Measurements from ENCODE around the gene PKNOX2.

Gene PKNOX2

DNA sequence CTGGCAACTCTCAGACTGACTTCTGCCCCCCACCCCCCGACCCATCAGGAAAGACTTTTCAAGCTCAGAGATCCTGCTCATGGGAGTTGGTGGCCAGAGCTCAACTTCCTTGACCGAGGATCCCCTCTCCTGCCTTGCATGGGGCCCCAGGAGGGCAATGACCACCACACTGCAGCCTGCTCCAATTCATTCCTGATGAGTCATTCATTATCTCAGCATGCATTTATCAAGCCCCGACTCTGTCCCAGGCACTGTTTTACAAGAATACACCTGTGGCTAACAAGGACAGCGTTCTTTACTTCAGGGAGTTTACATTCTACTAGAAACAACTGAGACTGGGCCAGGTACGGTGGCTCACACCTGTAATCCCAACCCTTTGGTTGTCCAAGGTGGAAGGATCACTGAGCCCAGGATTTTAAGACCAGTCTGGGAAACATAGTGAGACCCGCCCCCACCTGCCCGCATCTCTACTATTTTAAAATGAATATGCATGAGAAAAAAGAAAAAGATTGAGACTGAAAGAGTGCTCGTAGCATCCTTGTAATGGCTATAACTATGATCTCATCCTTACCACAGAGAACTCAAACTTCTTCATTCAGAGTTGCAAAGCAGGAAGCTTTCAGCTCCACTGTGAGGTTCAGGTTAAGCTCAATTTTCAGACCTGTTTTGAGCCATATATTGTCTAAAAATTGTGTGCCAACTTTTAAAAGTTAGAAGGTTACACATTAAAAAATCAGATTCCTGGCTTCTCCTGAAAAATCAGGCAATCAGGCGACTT is 271.1 kb downstream of the PKNOX2 start:
- no peak overlapping the region for H3K27ac Mint-ChIP-seq
- TF ChIP-seq, protein P1, sequence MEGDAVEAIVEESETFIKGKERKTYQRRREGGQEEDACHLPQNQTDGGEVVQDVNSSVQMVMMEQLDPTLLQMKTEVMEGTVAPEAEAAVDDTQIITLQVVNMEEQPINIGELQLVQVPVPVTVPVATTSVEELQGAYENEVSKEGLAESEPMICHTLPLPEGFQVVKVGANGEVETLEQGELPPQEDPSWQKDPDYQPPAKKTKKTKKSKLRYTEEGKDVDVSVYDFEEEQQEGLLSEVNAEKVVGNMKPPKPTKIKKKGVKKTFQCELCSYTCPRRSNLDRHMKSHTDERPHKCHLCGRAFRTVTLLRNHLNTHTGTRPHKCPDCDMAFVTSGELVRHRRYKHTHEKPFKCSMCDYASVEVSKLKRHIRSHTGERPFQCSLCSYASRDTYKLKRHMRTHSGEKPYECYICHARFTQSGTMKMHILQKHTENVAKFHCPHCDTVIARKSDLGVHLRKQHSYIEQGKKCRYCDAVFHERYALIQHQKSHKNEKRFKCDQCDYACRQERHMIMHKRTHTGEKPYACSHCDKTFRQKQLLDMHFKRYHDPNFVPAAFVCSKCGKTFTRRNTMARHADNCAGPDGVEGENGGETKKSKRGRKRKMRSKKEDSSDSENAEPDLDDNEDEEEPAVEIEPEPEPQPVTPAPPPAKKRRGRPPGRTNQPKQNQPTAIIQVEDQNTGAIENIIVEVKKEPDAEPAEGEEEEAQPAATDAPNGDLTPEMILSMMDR (IDR thresholded peaks at IDR 0.05) = no peak
- H3K36me3 Mint-ChIP-seq (ENCODE audit: low read depth) = peaks cover 7% of the 10 kb centered on the region
- no peak for DNase-seq
- peaks cover 19% of the 10 kb centered on the region for H3K4me1 Mint-ChIP-seq
- H3K4me3 Mint-ChIP-seq = no peak overlapping the region
- no peaks in the 10 kb centered on the region for H3K9me3 Mint-ChIP-seq
- H3K27me3 Mint-ChIP-seq (ENCODE audit: low read depth, poor library complexity) = peaks cover 14% of the 10 kb centered on the region

DNA sequence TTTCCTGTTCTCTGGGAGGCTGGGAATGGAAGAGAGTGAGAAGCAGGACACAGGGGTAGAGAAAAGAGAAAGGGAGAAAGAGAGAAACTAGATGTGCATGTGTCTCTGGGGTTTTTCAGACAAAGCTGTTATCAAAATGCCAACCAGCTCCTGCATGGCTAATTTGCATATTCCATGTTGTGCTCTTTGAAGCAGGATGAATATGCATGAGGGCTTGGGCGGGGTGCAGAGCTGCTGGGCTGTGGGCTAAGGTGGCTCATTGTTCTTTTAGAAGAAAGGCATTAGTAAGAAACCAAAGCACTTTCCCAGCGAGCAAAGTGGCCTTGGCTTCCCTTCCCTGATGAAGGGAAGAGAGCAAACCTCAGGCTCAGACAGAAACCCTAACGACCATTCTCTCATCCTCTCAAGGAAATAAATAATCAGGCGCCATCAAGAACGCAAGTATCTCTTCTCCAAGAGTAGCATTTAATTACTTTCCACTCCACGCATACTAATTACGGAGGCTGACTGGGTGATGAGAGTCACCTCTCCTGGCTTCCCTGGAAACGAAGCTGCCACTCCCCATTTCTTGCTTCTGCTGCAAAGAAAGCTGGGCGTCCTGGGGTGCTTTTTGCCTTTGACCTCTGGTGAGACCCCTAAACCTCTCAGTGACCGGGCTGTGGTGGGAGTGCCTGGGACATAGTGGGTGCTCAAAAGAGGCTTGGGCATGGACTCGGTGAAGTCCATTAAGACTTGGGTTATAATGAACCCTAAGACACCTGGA is 277.3 kb downstream of the PKNOX2 start:
- peaks cover 36% of the 10 kb centered on the region for H3K4me1 Mint-ChIP-seq
- no peaks in the 10 kb centered on the region for H3K36me3 Mint-ChIP-seq (ENCODE audit: low read depth)
- H3K27me3 Mint-ChIP-seq (ENCODE audit: low read depth, poor library complexity) = peaks cover 30% of the 10 kb centered on the region
- TF ChIP-seq, protein P1 (IDR thresholded peaks at IDR 0.05) = no peak
- no peak overlapping the region for H3K27ac Mint-ChIP-seq
- no peak overlapping the region for H3K4me3 Mint-ChIP-seq
- H3K9me3 Mint-ChIP-seq = no peaks in the 10 kb centered on the region
- DNase-seq = no peak

DNA sequence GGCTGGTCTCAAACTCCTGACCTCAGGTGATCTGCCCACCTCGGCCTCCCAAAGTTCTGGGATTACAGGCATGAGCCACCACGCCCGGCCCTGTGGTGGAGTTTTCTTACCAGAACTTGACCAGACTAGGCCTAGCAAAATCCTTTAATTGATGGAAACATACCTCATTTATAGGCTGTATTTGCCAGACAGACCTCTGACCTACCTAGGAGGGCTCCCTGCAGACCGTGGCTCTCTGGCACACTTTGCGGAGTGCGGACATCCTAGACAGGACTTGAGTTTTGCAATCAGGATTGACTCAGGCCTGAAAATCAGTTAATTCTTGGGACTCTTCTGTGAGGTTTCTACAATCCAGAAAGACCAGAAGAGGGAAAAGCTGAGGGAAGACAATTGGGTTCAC is 278.4 kb downstream of the PKNOX2 start:
- Mint-ChIP-seq H3K27me3 (ENCODE audit: low read depth, poor library complexity) (peaks cover 30% of the 10 kb centered on the region), H3K4me1 (peaks cover 36% of the 10 kb centered on the region), H3K27ac (no peak overlapping the region), H3K4me3 (no peak overlapping the region), H3K9me3 (no peaks in the 10 kb centered on the region), H3K36me3 (ENCODE audit: low read depth) (no peaks in the 10 kb centered on the region)
- DNase-seq = no peak
- TF ChIP-seq, protein P1 (IDR thresholded peaks at IDR 0.05) = no peak

DNA sequence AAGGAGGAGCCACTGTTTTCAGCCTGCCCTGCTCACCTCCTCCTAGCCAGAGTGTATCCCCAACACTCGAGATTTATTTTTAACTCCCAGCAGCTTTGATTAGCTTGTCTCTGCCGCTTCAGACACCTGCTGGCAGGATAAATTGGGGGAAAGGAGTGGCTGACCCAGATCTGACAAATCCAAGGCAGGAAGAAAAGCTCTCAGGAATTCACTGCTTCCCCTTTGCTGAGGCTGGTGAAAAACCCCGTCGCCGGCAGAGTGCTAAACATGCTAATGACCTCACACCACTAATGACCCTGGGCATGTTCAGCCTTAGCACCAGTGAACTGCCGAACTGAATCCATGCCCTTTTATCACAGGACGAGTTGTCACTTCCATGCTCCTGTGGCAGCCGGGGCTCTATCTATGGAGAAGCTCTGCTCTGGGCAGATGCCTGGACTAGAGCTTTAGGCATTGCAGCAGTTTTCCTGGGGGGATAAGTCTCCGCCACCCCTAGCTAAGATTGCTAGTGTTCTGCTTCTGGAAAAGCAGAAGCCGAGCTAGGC is 279.3 kb downstream of the PKNOX2 start:
- H3K4me3 Mint-ChIP-seq = no peak overlapping the region
- no peak overlapping the region for H3K27ac Mint-ChIP-seq
- DNase-seq = no peak
- H3K9me3 Mint-ChIP-seq = no peaks in the 10 kb centered on the region
- no peaks in the 10 kb centered on the region for H3K36me3 Mint-ChIP-seq (ENCODE audit: low read depth)
- TF ChIP-seq, protein P1 (IDR thresholded peaks at IDR 0.05) = no peak
- H3K27me3 Mint-ChIP-seq (ENCODE audit: low read depth, poor library complexity) = peaks cover 25% of the 10 kb centered on the region
- H3K4me1 Mint-ChIP-seq = peaks cover 36% of the 10 kb centered on the region

DNA sequence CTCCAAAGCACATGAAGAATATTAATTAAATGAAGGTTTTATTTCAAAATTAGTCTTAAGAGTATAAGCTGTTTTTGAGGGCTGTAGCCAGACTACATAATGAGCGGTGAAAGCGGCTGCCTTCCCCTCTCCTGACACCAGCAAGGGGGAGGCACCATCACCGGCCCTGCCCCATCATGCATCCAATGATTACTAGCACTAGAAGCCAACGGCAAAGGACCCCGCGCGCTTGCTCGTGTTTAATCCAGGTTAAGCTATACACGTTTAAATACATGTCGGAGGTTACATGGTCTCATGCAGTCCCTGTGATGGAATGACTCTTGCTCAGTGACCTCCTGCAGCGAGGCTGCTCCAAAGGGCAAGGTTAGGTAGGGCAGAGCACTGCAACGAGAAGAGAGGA is 281.2 kb downstream of the PKNOX2 start:
- Mint-ChIP-seq H3K27ac (no peak overlapping the region), H3K27me3 (ENCODE audit: low read depth, poor library complexity) (peaks cover 16% of the 10 kb centered on the region), H3K4me1 (peaks cover 48% of the 10 kb centered on the region), H3K4me3 (no peak overlapping the region), H3K9me3 (no peaks in the 10 kb centered on the region), H3K36me3 (ENCODE audit: low read depth) (no peaks in the 10 kb centered on the region)
- no peak for DNase-seq
- TF ChIP-seq, protein P1 (IDR thresholded peaks at IDR 0.05) = no peak
